Measurements from ENCODE around the gene LZTR1. TPM values are rescaled to one million over a fixed set of nuclear protein-coding genes. Genes with fewer than 3 reads are reported as not detected.

The LZTR1 gene
- total and polyA plus RNA-seq, 2 of the 4 experiments (the other 2 are of a cell fraction): 22.8 to 41.3 TPM

DNA sequence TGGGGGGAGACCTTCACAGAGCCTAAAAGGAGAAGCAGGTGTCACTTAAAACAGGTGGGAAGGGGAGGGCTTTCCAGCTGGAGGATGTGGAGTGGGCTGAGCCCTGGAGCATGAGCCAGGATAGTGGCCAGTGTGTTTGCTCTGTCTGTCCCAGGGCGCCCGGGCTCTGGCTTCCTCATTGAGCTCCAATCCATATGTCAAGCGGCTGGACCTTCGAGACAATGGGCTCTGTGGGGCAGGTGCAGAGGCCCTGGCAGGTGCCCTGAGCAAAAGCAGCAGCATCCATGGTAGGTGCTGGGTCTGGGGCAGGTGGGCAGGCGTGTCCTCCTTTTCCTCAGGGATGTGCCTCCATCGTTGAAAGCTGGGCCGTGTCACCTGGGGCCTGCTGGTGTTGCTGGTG lies 65.6 kb downstream of the LZTR1 start:
- no peak overlapping the region for H2BK20ac ChIP-seq (ENCODE audit: low read depth, low read length)
- no peak overlapping the region for H4K5ac ChIP-seq (ENCODE audit: low read depth, low read length)
- in situ Hi-C loops (cut with MboI; ENCODE audit: low sequenced_read_pairs): no loop called here
- H3K23ac ChIP-seq (ENCODE audit: low read depth, low read length): no peak overlapping the region
- no peak overlapping the region for H4K91ac ChIP-seq (ENCODE audit: insufficient read depth, low read depth, low read length)
- CTCF ChIA-PET: no interaction called here
- no peak overlapping the region for H2AFZ ChIP-seq (replicated peaks; ENCODE audit: low read length, poor library complexity)
- dilution Hi-C loops (cut with HindIII; ENCODE audit: low sequenced_read_pairs, unreplicated experiment): no loop called here
- BruUV-seq (replicated peaks): no TSS peak
- H4K8ac ChIP-seq (ENCODE audit: low read depth in 2 of 2, low read length in 2 of 2): no peak overlapping the region
- H3K4me3 ChIP-seq (ENCODE audit: insufficient read depth, low read depth, low read length): no peak overlapping the region
- no peak overlapping the region for H2AK9ac ChIP-seq (replicated peaks; ENCODE audit: low read depth, low read length, poor library complexity)
- no peaks in the 10 kb centered on the region; the same call in 1 of the 2 replicates for H3K27me3 ChIP-seq (ENCODE audit: control insufficient read depth, insufficient read depth, low read length)
- H3K56ac ChIP-seq (ENCODE audit: extremely low read depth, insufficient read depth, low read length): no peak overlapping the region
- H3K27ac ChIP-seq (ENCODE audit: insufficient read depth, low read length): no peak overlapping the region
- H4K20me1 ChIP-seq (ENCODE audit: insufficient read depth, low read length): no peaks in the 10 kb centered on the region
- intact Hi-C loops (cut with micrococcal nuclease): no loop called here
- ATAC-seq (ENCODE audit: low read depth): no peak
- H3K79me1 ChIP-seq (ENCODE audit: low read depth in 1 of 2, low read length in 2 of 2): no peaks in the 10 kb centered on the region
- no peak overlapping the region for H3K18ac ChIP-seq (ENCODE audit: low read depth, low read length)
- no peak overlapping the region for H3K14ac ChIP-seq (replicated peaks; ENCODE audit: low read depth, low read length)
- no peaks in the 10 kb centered on the region for H3K9me3 ChIP-seq (ENCODE audit: control insufficient read depth, insufficient read depth, low read length)
- no peak for DNase-seq
- peaks cover 5% of the 10 kb centered on the region; the same call in 1 of the 2 replicates for H3K9me1 ChIP-seq (ENCODE audit: insufficient read depth, low read length)
- TF ChIP-seq MAFK (IDR thresholded peaks at IDR 0.05; ENCODE audit: low read depth, low read length) (no peak), MAZ (IDR thresholded peaks at IDR 0.05; ENCODE audit: borderline replicate concordance, low read depth, low read length) (no peak), POLR2A (IDR thresholded peaks at IDR 0.05; ENCODE audit: low read depth, low read length) (no peak), MXI1 (IDR thresholded peaks at IDR 0.05; ENCODE audit: borderline replicate concordance, low read depth, low read length) (no peak), SMC3 (IDR thresholded peaks at IDR 0.05; ENCODE audit: low read depth, low read length) (no peak), CHD1 (IDR thresholded peaks at IDR 0.05; ENCODE audit: low read depth, low read length) (no peak), RCOR1 (IDR thresholded peaks at IDR 0.05; ENCODE audit: insufficient replicate concordance, low read length) (no peak), NFE2L2 (IDR thresholded peaks at IDR 0.05; ENCODE audit: low read depth, low read length) (no peak), BHLHE40 (IDR thresholded peaks at IDR 0.05; ENCODE audit: low read depth, low read length) (no peak), FOS (IDR thresholded peaks at IDR 0.05; ENCODE audit: low read depth, low read length) (no peak)
- TF ChIP-seq, protein P1, sequence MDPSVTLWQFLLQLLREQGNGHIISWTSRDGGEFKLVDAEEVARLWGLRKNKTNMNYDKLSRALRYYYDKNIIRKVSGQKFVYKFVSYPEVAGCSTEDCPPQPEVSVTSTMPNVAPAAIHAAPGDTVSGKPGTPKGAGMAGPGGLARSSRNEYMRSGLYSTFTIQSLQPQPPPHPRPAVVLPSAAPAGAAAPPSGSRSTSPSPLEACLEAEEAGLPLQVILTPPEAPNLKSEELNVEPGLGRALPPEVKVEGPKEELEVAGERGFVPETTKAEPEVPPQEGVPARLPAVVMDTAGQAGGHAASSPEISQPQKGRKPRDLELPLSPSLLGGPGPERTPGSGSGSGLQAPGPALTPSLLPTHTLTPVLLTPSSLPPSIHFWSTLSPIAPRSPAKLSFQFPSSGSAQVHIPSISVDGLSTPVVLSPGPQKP (IDR thresholded peaks at IDR 0.05; ENCODE audit: borderline replicate concordance, low read depth, low read length): no peak
- TF ChIP-seq, protein P2, sequence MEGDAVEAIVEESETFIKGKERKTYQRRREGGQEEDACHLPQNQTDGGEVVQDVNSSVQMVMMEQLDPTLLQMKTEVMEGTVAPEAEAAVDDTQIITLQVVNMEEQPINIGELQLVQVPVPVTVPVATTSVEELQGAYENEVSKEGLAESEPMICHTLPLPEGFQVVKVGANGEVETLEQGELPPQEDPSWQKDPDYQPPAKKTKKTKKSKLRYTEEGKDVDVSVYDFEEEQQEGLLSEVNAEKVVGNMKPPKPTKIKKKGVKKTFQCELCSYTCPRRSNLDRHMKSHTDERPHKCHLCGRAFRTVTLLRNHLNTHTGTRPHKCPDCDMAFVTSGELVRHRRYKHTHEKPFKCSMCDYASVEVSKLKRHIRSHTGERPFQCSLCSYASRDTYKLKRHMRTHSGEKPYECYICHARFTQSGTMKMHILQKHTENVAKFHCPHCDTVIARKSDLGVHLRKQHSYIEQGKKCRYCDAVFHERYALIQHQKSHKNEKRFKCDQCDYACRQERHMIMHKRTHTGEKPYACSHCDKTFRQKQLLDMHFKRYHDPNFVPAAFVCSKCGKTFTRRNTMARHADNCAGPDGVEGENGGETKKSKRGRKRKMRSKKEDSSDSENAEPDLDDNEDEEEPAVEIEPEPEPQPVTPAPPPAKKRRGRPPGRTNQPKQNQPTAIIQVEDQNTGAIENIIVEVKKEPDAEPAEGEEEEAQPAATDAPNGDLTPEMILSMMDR (conservative IDR thresholded peaks at IDR 0.05; ENCODE audit: low read depth, low read length): no peak
- TF ChIP-seq, protein P3, sequence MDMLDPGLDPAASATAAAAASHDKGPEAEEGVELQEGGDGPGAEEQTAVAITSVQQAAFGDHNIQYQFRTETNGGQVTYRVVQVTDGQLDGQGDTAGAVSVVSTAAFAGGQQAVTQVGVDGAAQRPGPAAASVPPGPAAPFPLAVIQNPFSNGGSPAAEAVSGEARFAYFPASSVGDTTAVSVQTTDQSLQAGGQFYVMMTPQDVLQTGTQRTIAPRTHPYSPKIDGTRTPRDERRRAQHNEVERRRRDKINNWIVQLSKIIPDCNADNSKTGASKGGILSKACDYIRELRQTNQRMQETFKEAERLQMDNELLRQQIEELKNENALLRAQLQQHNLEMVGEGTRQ (IDR thresholded peaks at IDR 0.05; ENCODE audit: low read depth, low read length): no peak
- H3K4me2 ChIP-seq (ENCODE audit: low read depth, low read length): no peak overlapping the region
- 85% methylated on average over 4 of the region's 7 CpGs; no CpG with 5 or more reads in 1 of the 2 experiments for WGBS, 2 experiments (ENCODE audit: extremely low coverage in 2 of 2, insufficient read length in 1 of 2)
- H2BK15ac ChIP-seq (ENCODE audit: low read depth, low read length): no peak overlapping the region
- H2AK5ac ChIP-seq (ENCODE audit: low read depth, low read length): no peak overlapping the region
- H3K4me1 ChIP-seq (ENCODE audit: control insufficient read depth, insufficient read depth, low read length): peaks cover 20% of the 10 kb centered on the region
- POLR2A ChIA-PET (ENCODE audit: unreplicated experiment): no interaction called here
- no peaks in the 10 kb centered on the region for H3K36me3 ChIP-seq (ENCODE audit: control insufficient read depth, insufficient read depth, low read length)
- no peak overlapping the region for H3K4ac ChIP-seq (ENCODE audit: low read depth, low read length)
- H3K9ac ChIP-seq (ENCODE audit: low read depth, low read length): no peak overlapping the region
- no peak overlapping the region for H2BK120ac ChIP-seq (ENCODE audit: low read depth, low read length)
- H2BK5ac ChIP-seq (ENCODE audit: low read depth, low read length, poor library complexity, severe bottlenecking): no peak overlapping the region
